GM19397 (cell line): ENCODE results near the gene EXD3.

Experiments used
- ATAC-seq: cut with Tn5 transposase; IDR thresholded peaks from one replicate; pipeline ENCODE4 v1.9.1; 2021; ENCODE audit warnings: mild to moderate bottlenecking, moderate library complexity; ENCODE audit not compliant: unreplicated experiment

EXD3 gene

GRCh38 chr9:137368431-137369035 is 54.4 kb downstream of the EXD3 start:
- ATAC-seq, result no peak

- no peak for ATAC-seq
Measured at GRCh38 chr9:137367506-137368430, 55.2 kb downstream of the EXD3 start.

GRCh38 chr9:137366891-137367381 is 56.0 kb downstream of the EXD3 start:
- no peak for ATAC-seq

- ATAC-seq, result no peak
Measured at GRCh38 chr9:137366445-137366810, 56.5 kb downstream of the EXD3 start.

- no peak for ATAC-seq
Measured at GRCh38 chr9:137365552-137366444, 57.2 kb downstream of the EXD3 start.

- ATAC-seq, result no peak
Measured at GRCh38 chr9:137365056-137365455, 57.9 kb downstream of the EXD3 start.

- no peak for ATAC-seq
Measured at GRCh38 chr9:137359850-137360249, 63.1 kb downstream of the EXD3 start.

GRCh38 chr9:137358126-137358525 is 64.8 kb downstream of the EXD3 start:
- no peak for ATAC-seq

GRCh38 chr9:137357166-137357565 is 65.8 kb downstream of the EXD3 start:
- ATAC-seq, result no peak

- ATAC-seq, result no peak
Measured at GRCh38 chr9:137355761-137356365, 67.1 kb downstream of the EXD3 start.

GRCh38 chr9:137354845-137355760 is 67.9 kb downstream of the EXD3 start:
- no peak for ATAC-seq

- no peak for ATAC-seq
Measured at GRCh38 chr9:137354153-137354844, 68.7 kb downstream of the EXD3 start.

- no peak for ATAC-seq
Measured at GRCh38 chr9:137353223-137354152, 69.5 kb downstream of the EXD3 start.

- no peak for ATAC-seq
Measured at GRCh38 chr9:137352511-137353222, 70.3 kb downstream of the EXD3 start.

- ATAC-seq, result no peak
Measured at GRCh38 chr9:137351781-137352501, 71.0 kb downstream of the EXD3 start.

GRCh38 chr9:137350696-137351584 is 72.0 kb downstream of the EXD3 start:
- no peak for ATAC-seq
